Measurements from ENCODE around the gene XYLT2.

- no peak for TF ChIP-seq TEAD4 (IDR thresholded peaks at IDR 0.05)
- TF ChIP-seq EGR1 (IDR thresholded peaks at IDR 0.05), result no peak
- no peak for TF ChIP-seq RAD21 (IDR thresholded peaks at IDR 0.05; ENCODE audit: low read depth)
- TF ChIP-seq TAF1 (IDR thresholded peaks at IDR 0.05; ENCODE audit: low read depth), result no peak
- TF ChIP-seq TCF12 (IDR thresholded peaks at IDR 0.05; ENCODE audit: low read depth), result no peak
- no peak for TF ChIP-seq CEBPB (IDR thresholded peaks at IDR 0.05)
- no peak for TF ChIP-seq EP300 (IDR thresholded peaks at IDR 0.05; ENCODE audit: borderline replicate concordance)
- TF ChIP-seq USF1 (IDR thresholded peaks at IDR 0.05), result no peak
Measured at GRCh38 chr17:50389534-50389933, 43.6 kb downstream of the XYLT2 start.
